ENCODE results near the gene MGARP. TPM values are rescaled to one million over a fixed set of nuclear protein-coding genes. Genes with fewer than 3 reads are reported as not detected.
A peak's percentile ranks its signal among the peaks of the same experiment; 100 is the strongest.

The MGARP gene
- total and polyA plus RNA-seq, 2 experiments from 2014 or later: 2.4 to 4.1 TPM

DNA sequence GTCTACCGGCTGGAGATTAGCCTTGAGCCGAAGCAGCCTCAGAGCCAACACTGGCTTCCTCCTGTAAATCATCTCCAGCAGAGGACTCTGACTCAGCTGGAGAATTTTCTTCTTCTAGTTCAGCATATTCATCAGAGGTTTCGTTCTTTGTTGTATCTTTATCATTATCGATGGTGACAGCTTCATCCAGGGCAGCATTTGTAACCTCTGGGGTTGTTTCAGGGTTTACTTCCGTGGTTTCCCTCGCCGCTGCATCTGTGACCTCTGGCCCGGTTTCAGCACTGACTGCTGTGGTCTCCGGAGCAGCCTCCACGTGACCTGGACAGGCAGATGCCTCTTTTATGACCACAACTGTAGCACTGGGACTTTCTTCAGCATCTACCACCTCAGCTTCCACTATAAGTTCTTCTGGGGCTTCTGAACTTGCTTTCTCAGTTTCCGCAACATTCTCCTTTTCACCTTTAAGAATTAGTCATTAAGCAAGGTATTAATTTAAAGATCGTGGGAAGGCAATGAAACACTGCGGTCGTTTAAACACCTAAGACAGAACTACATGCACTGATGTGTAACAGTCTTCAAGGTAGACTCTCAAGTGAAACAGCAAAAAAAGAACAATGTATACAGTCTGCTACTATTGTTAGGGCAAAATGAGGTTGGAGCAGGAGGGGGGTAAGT lies 13.3 kb downstream of the MGARP start:
- no peak overlapping the region for H3K4me2 ChIP-seq
- peak; percentile 26 for DNase-seq (ENCODE audit: low spot score)
- H3K79me2 ChIP-seq (replicated peaks; ENCODE audit: insufficient read depth): no peaks in the 10 kb centered on the region
- H3K27ac ChIP-seq (ENCODE audit: low read depth): no peak overlapping the region
- Mint-ChIP-seq H3K36me3 (ENCODE audit: low read depth) (no peaks in the 10 kb centered on the region), H3K27me3 (ENCODE audit: insufficient read depth, low read depth, poor library complexity) (peaks cover 1% of the 10 kb centered on the region), H3K4me3 (no peak overlapping the region), H3K9me3 (no peaks in the 10 kb centered on the region), H3K4me1 (peaks cover 18% of the 10 kb centered on the region), H3K27ac (no peak overlapping the region)
- no peaks in the 10 kb centered on the region for H3K36me3 ChIP-seq (ENCODE audit: insufficient read depth)
- ATAC-seq: peak; percentile 88
- H3K27me3 ChIP-seq (ENCODE audit: insufficient read depth): no peaks in the 10 kb centered on the region
- no peaks in the 10 kb centered on the region for H3K9me2 ChIP-seq (ENCODE audit: insufficient read depth)
- peak overlapping the region; percentile 70; the same call in 1 of the 2 replicates for H2AFZ ChIP-seq
- no peak overlapping the region for H3K4me3 ChIP-seq
- no peaks in the 10 kb centered on the region for H3F3A ChIP-seq (replicated peaks; ENCODE audit: low read depth)
- no peak for TF ChIP-seq ZNF114 (CRISPR knock-in tag; IDR thresholded peaks at IDR 0.05)
- TF ChIP-seq POLR2AphosphoS5 (IDR thresholded peaks at IDR 0.05; ENCODE audit: low read depth): no peak
- TF ChIP-seq EZH2 (IDR thresholded peaks at IDR 0.05; ENCODE audit: low read depth, unreplicated experiment): no peak
- TF ChIP-seq CREB1 (CRISPR knock-in tag; IDR thresholded peaks at IDR 0.05; ENCODE audit: low read depth): no peak
- TF ChIP-seq, protein P1, sequence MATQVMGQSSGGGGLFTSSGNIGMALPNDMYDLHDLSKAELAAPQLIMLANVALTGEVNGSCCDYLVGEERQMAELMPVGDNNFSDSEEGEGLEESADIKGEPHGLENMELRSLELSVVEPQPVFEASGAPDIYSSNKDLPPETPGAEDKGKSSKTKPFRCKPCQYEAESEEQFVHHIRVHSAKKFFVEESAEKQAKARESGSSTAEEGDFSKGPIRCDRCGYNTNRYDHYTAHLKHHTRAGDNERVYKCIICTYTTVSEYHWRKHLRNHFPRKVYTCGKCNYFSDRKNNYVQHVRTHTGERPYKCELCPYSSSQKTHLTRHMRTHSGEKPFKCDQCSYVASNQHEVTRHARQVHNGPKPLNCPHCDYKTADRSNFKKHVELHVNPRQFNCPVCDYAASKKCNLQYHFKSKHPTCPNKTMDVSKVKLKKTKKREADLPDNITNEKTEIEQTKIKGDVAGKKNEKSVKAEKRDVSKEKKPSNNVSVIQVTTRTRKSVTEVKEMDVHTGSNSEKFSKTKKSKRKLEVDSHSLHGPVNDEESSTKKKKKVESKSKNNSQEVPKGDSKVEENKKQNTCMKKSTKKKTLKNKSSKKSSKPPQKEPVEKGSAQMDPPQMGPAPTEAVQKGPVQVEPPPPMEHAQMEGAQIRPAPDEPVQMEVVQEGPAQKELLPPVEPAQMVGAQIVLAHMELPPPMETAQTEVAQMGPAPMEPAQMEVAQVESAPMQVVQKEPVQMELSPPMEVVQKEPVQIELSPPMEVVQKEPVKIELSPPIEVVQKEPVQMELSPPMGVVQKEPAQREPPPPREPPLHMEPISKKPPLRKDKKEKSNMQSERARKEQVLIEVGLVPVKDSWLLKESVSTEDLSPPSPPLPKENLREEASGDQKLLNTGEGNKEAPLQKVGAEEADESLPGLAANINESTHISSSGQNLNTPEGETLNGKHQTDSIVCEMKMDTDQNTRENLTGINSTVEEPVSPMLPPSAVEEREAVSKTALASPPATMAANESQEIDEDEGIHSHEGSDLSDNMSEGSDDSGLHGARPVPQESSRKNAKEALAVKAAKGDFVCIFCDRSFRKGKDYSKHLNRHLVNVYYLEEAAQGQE (IDR thresholded peaks at IDR 0.05; ENCODE audit: unreplicated experiment): no peak
- TF ChIP-seq, protein P2, sequence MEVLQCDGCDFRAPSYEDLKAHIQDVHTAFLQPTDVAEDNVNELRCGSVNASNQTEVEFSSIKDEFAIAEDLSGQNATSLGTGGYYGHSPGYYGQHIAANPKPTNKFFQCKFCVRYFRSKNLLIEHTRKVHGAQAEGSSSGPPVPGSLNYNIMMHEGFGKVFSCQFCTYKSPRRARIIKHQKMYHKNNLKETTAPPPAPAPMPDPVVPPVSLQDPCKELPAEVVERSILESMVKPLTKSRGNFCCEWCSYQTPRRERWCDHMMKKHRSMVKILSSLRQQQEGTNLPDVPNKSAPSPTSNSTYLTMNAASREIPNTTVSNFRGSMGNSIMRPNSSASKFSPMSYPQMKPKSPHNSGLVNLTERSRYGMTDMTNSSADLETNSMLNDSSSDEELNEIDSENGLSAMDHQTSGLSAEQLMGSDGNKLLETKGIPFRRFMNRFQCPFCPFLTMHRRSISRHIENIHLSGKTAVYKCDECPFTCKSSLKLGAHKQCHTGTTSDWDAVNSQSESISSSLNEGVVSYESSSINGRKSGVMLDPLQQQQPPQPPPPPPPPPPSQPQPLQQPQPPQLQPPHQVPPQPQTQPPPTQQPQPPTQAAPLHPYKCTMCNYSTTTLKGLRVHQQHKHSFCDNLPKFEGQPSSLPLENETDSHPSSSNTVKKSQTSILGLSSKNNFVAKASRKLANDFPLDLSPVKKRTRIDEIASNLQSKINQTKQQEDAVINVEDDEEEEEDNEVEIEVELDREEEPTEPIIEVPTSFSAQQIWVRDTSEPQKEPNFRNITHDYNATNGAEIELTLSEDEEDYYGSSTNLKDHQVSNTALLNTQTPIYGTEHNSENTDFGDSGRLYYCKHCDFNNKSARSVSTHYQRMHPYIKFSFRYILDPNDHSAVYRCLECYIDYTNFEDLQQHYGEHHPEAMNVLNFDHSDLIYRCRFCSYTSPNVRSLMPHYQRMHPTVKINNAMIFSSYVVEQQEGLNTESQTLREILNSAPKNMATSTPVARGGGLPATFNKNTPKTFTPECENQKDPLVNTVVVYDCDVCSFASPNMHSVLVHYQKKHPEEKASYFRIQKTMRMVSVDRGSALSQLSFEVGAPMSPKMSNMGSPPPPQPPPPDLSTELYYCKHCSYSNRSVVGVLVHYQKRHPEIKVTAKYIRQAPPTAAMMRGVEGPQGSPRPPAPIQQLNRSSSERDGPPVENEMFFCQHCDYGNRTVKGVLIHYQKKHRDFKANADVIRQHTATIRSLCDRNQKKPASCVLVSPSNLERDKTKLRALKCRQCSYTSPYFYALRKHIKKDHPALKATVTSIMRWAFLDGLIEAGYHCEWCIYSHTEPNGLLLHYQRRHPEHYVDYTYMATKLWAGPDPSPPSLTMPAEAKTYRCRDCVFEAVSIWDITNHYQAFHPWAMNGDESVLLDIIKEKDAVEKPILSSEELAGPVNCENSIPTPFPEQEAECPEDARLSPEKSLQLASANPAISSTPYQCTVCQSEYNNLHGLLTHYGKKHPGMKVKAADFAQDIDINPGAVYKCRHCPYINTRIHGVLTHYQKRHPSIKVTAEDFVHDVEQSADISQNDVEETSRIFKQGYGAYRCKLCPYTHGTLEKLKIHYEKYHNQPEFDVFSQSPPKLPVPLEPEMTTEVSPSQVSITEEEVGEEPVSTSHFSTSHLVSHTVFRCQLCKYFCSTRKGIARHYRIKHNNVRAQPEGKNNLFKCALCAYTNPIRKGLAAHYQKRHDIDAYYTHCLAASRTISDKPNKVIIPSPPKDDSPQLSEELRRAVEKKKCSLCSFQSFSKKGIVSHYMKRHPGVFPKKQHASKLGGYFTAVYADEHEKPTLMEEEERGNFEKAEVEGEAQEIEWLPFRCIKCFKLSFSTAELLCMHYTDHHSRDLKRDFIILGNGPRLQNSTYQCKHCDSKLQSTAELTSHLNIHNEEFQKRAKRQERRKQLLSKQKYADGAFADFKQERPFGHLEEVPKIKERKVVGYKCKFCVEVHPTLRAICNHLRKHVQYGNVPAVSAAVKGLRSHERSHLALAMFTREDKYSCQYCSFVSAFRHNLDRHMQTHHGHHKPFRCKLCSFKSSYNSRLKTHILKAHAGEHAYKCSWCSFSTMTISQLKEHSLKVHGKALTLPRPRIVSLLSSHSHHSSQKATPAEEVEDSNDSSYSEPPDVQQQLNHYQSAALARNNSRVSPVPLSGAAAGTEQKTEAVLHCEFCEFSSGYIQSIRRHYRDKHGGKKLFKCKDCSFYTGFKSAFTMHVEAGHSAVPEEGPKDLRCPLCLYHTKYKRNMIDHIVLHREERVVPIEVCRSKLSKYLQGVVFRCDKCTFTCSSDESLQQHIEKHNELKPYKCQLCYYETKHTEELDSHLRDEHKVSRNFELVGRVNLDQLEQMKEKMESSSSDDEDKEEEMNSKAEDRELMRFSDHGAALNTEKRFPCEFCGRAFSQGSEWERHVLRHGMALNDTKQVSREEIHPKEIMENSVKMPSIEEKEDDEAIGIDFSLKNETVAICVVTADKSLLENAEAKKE (CRISPR knock-in tag; IDR thresholded peaks at IDR 0.05): no peak
- TF ChIP-seq STAT1 (IDR thresholded peaks at IDR 0.05; ENCODE audit: unreplicated experiment): no peak
- TF ChIP-seq JUNB (IDR thresholded peaks at IDR 0.05; ENCODE audit: unreplicated experiment): no peak
- no peak for TF ChIP-seq NANOG (IDR thresholded peaks at IDR 0.05; ENCODE audit: borderline replicate concordance)
- TF ChIP-seq CTCF (conservative IDR thresholded peaks at IDR 0.05; ENCODE audit: low read depth in 2 of 2): no peak
- H4K20me1 ChIP-seq (replicated peaks; ENCODE audit: insufficient read depth): no peaks in the 10 kb centered on the region
- H3K4me1 ChIP-seq (ENCODE audit: insufficient read depth): peaks cover 5% of the 10 kb centered on the region; the same call in 1 of the 2 replicates
